ENCODE measurements around the gene KIAA0408.

DNA sequence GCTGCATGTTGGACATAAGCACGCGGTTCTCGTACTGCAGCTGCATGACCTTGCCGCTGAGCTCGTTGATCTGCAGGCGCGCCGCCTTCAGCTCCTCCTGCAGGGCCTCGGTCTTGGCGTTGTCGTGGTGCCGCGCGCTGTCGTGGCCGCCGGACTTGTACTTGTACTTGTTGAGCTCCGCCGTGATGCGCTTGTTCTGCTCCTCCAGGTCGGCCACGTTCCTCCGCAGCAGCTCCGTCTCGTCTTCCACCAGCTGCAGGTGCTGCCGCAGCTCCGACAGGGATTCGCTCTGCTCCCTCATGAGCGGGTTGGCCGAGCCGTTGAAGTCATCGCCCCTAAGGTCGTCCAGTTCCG, 16.6 kb upstream of the KIAA0408 start:
- TF ChIP-seq POLR2AphosphoS5 (IDR thresholded peaks at IDR 0.05; ENCODE audit: low read depth, low read length) (no peak), POLR2A (IDR thresholded peaks at IDR 0.05; ENCODE audit: low read depth, low read length) (no peak)

All from GM12892 (cell line).